ENCODE data around the gene TCAF2.
"Not testable (repeated sequence)": the region's sequence is repeated elsewhere in the genome, so short reads cannot be mapped to it uniquely, and the experiment has no call there.

Gene TCAF2

DNA sequence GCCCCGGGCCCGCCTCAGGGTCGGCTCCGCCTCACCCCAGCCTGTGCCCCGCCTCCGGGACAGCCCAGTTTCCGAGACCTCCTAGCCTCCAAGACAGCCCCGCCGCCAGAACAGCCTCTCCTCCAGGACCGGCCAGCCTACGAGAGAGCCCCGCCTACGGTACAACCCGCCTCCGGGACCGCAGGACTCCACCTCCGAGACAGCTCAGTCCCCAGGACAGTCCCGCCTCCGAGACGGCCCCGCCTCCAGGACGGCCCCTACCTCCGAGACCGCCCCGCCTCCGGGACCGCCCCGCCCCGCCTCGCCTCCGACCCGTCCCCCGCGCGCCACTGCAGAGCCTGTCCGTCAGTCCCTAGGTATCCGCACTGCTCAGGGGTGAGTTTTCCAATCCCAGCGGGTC is at the start of gene TCAF2:
Gene TCAF2, plus strand, starts transcription at position 329 of the 400 bp plus-strand sequence.
- ATAC-seq (replicated peaks) (peak; percentile 82 to 91), DNase-seq (peak; percentile 61)
- not testable (repeated sequence) for H3K36me3 Mint-ChIP-seq, H3K27me3 Mint-ChIP-seq, H3K9me3 Mint-ChIP-seq, H3K27ac Mint-ChIP-seq, H3K4me1 Mint-ChIP-seq
- H3K4me3 Mint-ChIP-seq: peak within 1 kb of the TSS; percentile 50 to 54

DNA sequence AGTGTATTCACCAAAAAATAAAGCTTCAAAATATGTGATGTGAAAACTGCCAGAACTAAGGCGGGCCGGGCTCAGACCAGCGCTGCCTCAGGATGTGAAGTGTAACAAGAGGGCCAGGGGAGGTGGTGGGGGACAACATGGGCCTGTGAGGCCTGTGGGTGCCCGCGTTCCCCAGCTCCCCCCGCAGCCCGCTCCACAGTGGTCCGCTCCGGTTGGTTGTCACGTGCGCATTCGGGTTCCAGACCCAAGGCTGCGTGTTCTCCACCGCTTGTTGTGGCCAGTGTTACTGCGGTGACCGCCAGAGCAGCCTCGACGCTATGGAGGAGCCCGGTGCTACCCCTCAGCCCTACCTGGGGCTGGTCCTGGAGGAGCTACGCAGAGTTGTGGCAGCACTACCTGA is 49.3 kb upstream of the TCAF2 start, which contains the start of gene CTAGE15:
Gene CTAGE15, plus strand, starts transcription at position 301 of the 400 bp plus-strand sequence. Its CDS starts 17 bp downstream, at position 318.
- not testable (repeated sequence) for H3K4me1 Mint-ChIP-seq, H3K9me3 Mint-ChIP-seq

DNA sequence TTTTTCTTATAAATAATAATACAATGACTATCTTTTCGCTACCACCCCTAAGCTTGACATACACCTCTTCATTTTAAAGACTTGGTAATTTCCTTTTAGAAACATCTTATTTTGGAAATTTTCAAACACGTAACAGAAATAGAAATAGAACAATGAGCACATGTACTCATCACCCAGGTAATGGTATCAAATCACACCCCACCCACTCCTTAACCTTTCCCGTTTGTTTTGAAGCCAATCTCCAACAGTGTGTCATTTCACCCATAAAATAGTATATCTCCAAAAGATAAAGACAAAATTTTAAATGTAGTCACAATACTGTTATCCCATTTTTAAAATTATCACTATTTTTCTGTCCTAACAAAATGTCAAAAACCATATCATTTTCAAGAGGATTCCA is 32.6 kb upstream of the TCAF2 start:
- not testable (repeated sequence) for H3K4me1 Mint-ChIP-seq; H3K9me3 Mint-ChIP-seq; H3K36me3 Mint-ChIP-seq; ATAC-seq (replicated peaks); H3K27ac Mint-ChIP-seq; DNase-seq; H3K27me3 Mint-ChIP-seq; H3K4me3 Mint-ChIP-seq

More for the DNA sequence above, 49.3 kb upstream of the TCAF2 start, which contains the start of gene CTAGE15:
- H3K4me3 Mint-ChIP-seq; H3K36me3 Mint-ChIP-seq; H3K27me3 Mint-ChIP-seq; DNase-seq; H3K27ac Mint-ChIP-seq; ATAC-seq (replicated peaks): not testable (repeated sequence)

GRCh38 chr7:143589897-143590296 is 30.9 kb upstream of the TCAF2 start:
- H3K4me1 Mint-ChIP-seq; H3K9me3 Mint-ChIP-seq; H3K27me3 Mint-ChIP-seq; DNase-seq; H3K4me3 Mint-ChIP-seq; H3K36me3 Mint-ChIP-seq; ATAC-seq (replicated peaks); H3K27ac Mint-ChIP-seq: not testable (repeated sequence)

- not testable (repeated sequence) for H3K36me3 Mint-ChIP-seq; H3K4me1 Mint-ChIP-seq; DNase-seq; H3K9me3 Mint-ChIP-seq; H3K27me3 Mint-ChIP-seq; ATAC-seq (replicated peaks); H3K27ac Mint-ChIP-seq; H3K4me3 Mint-ChIP-seq
Observed at GRCh38 chr7:143598086-143598485, 22.7 kb upstream of the TCAF2 start.

DNA sequence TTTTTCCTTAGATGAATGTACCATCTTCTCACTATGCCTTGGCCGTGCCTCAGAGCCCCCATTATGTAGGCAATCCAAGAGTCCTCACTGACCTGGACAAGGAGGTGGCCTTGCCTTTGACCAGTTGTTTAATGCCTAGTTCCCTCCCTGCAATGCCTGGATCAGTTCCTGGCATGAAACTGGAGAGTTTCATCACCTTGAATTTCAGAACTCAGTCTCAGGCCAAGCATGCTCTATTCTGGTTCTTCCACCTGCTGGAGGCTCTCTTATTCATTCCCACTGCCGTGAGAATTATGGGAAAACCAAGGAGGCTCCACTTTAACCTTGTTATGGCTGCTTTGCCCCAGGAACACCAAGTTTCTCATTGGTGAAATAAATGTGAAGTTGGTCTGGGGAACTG is 17.2 kb upstream of the TCAF2 start:
- H3K4me1 Mint-ChIP-seq: not testable (repeated sequence)

DNA sequence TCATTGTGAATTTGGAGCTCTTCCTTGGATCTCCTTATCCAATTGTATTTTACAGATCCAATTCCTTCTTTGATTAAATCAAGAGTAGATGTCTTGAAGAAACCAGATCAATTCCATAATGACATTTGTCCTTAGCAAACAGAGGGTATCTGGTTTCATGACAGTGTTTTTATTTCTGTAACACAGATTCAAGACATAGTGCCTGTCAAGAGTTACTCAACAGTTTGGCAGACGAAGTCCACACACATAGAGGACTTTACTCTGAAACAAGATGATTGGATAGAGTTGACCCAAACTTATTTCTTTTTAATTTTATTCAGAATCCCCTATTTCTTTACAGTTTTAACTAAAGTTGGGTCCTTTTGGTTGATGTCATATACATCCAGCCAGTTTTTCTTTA is 14.7 kb upstream of the TCAF2 start:
- H3K27me3 Mint-ChIP-seq; H3K4me3 Mint-ChIP-seq; H3K36me3 Mint-ChIP-seq; ATAC-seq (replicated peaks); DNase-seq; H3K4me1 Mint-ChIP-seq; H3K9me3 Mint-ChIP-seq; H3K27ac Mint-ChIP-seq: not testable (repeated sequence)

More for the DNA sequence above, 17.2 kb upstream of the TCAF2 start:
- not testable (repeated sequence) for H3K27ac Mint-ChIP-seq; H3K4me3 Mint-ChIP-seq; ATAC-seq (replicated peaks); H3K27me3 Mint-ChIP-seq; H3K36me3 Mint-ChIP-seq; DNase-seq; H3K9me3 Mint-ChIP-seq

DNA sequence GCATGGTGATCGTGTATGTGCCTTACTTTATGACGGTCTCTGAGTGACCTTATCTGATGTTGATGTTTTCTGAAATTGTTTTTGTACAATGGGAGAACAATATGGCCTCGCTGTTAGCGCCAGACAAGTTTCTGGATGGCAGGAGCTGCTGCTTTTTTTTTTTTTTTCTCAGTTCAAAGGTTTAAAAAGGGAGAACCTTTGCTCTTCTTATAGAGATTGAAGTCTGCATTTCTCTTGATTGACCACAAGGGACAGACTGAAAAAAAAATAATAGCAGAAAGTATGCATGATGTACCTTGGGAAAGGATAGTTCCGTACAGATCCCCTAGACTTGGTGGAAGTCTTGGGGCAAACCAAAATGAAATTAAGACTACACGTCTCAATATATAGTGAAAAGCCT is 5.2 kb upstream of the TCAF2 start:
- not testable (repeated sequence) for H3K9me3 Mint-ChIP-seq; H3K4me1 Mint-ChIP-seq; H3K36me3 Mint-ChIP-seq; H3K27me3 Mint-ChIP-seq; ATAC-seq (replicated peaks); H3K27ac Mint-ChIP-seq; DNase-seq; H3K4me3 Mint-ChIP-seq

- H3K27ac Mint-ChIP-seq; H3K27me3 Mint-ChIP-seq; H3K4me1 Mint-ChIP-seq; ATAC-seq (replicated peaks); H3K4me3 Mint-ChIP-seq; H3K9me3 Mint-ChIP-seq; DNase-seq; H3K36me3 Mint-ChIP-seq: not testable (repeated sequence)
Observed at GRCh38 chr7:143617204-143617603, 3.6 kb upstream of the TCAF2 start.

GRCh38 chr7:143620058-143620457 is 716 bp upstream of the TCAF2 start:
- not testable (repeated sequence) for H3K27me3 Mint-ChIP-seq, H3K9me3 Mint-ChIP-seq, H3K4me1 Mint-ChIP-seq, H3K4me3 Mint-ChIP-seq, DNase-seq, H3K27ac Mint-ChIP-seq, H3K36me3 Mint-ChIP-seq
- ATAC-seq (replicated peaks): peak; percentile 26 to 31

GRCh38 chr7:143621175-143621574 is 401 bp downstream of the TCAF2 start:
- H3K27ac Mint-ChIP-seq, H3K36me3 Mint-ChIP-seq, H3K4me1 Mint-ChIP-seq, H3K4me3 Mint-ChIP-seq, DNase-seq, H3K9me3 Mint-ChIP-seq, H3K27me3 Mint-ChIP-seq: not testable (repeated sequence)
- ATAC-seq (replicated peaks): peak; percentile 62 to 67

DNA sequence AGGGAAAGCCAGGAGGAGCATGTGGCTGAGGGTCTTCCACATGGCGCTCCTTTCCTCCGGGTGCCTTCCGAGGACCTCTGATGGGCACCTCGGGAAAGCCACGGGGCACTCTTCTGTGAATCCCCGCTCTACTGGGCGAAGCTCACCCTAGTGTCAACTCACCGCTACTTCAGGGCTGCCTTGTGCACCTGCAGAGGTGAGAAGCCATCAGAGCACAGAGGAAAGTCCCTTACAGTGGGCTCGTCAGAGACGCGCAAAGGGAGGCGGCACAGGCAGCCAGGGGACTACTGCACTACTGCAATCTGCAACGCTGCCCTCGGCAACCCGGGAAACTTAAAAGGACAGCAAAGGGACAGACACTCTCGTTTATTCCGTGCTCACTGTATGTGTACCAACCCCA is 1.4 kb downstream of the TCAF2 start:
- not testable (repeated sequence) for DNase-seq, H3K4me3 Mint-ChIP-seq, H3K9me3 Mint-ChIP-seq, H3K4me1 Mint-ChIP-seq, H3K27me3 Mint-ChIP-seq, H3K36me3 Mint-ChIP-seq, H3K27ac Mint-ChIP-seq
- peak; percentile 38 to 41 for ATAC-seq (replicated peaks)

GRCh38 chr7:143630653-143631052 is 9.9 kb downstream of the TCAF2 start:
- H3K9me3 Mint-ChIP-seq; H3K4me3 Mint-ChIP-seq; ATAC-seq (replicated peaks); H3K27ac Mint-ChIP-seq; H3K27me3 Mint-ChIP-seq; H3K36me3 Mint-ChIP-seq; DNase-seq; H3K4me1 Mint-ChIP-seq: not testable (repeated sequence)

GRCh38 chr7:143632506-143632905 is 11.7 kb downstream of the TCAF2 start:
- not testable (repeated sequence) for H3K9me3 Mint-ChIP-seq; H3K27ac Mint-ChIP-seq; DNase-seq; ATAC-seq (replicated peaks); H3K27me3 Mint-ChIP-seq; H3K36me3 Mint-ChIP-seq; H3K4me3 Mint-ChIP-seq; H3K4me1 Mint-ChIP-seq

DNA sequence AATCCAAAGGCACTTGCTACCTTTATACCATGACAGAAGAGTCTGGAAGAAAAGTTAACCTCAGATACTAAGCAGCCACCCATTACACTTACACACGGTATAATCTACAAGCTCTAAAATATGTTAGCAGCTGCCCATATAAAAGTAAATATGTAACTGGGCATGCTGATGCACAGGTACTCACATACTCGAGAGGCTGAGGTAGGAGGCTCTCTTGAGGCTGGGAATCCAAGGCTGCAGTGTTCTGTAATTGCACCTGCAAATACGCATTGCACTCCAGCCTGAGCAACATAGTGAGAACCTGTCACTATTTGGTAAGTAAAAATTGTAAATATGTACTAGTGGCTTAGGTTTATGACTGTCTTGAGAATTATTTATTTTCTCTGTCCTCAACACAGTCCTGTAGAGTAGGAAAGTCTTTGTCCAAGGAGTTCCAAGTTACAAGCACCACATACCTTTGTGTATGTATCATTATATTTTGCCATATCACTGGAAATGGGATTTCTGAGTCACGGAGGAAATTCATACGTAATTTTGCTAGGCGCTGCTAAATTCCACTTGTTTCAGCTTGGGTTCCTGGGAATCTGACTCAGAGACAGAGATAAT is 12.3 kb downstream of the TCAF2 start:
- not testable (repeated sequence) for H3K4me1 Mint-ChIP-seq; H3K4me3 Mint-ChIP-seq; ATAC-seq (replicated peaks); H3K36me3 Mint-ChIP-seq; H3K27ac Mint-ChIP-seq; H3K27me3 Mint-ChIP-seq; H3K9me3 Mint-ChIP-seq; DNase-seq
